T-helper 1 cell (primary cell): Measurements from ENCODE around the gene FAM50A.

Source experiments
- DNase-seq, 5 donors: peaks; one replicate each; pipeline ENCODE4 v3.0.0-alpha.2; 2012 to 2020

FAM50A gene

GRCh38 chrX:154413142-154413541, 30.8 kb upstream of the FAM50A start:
- DNase-seq: no peak

DNA sequence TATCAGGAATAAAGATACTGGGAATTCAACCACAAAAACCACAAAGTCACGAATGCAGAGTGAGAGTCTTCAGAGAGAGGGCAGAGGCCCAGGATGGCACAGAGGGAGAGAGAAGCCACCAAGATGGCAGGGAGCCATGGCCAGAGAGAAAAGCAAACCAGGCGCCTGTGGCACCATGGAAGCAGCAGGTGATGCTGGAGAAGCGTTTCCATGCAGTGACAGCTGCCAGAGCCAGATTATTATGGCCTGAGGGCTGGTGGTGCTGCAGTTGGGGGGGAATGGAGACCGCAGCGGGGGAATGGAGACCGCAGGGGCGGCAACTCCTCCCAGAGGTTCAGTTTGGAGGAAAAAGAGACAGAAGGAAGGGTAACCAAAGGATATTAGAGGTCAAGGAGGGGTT, 26.8 kb upstream of the FAM50A start:
- no peak for DNase-seq

- no peak for DNase-seq
Measured at GRCh38 chrX:154419189-154419588, 24.8 kb upstream of the FAM50A start.

- no peak for DNase-seq
Measured at GRCh38 chrX:154419688-154420401, 24.1 kb upstream of the FAM50A start.

GRCh38 chrX:154420402-154420756, 23.6 kb upstream of the FAM50A start:
- DNase-seq: no peak

DNA sequence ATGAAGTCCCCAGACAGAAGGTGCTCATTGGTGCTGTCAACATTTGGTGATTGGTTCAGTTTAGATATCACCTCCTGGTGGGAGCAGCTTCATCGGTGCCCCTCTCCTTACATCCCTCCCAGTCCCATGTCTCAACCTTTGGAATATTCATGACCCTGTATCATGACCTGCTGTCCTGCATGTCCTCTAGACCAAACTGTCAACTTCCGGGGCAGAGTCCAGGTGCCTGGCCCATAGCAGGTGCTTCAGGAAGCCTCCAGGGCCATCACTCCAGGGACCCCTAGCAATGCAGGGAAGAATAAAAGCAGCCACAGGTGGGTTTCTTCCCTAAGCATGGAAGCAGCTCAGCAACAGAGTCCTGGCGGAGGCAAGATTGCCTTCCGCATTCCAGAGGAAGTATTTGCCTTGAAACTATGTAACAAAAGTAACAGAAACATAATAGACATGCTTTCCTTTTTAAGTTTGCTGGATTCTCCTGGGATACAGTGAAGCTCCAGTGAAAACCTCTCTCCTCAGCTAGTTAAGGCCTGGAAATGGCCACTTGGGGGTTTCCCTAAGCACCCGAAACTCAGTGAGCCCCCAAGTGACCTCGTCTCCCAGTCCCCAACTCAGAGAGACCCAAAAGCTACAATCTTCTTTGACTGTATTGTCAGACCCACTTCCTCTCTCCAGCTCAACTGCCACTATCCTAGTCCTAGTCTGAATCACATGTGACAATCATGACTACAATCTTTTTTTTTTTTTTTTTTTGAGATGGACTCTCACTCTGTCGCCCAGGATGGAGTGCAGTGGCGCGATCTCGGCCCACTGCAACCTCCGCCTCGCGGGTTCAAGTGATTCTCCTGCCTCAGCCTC, 16.8 kb upstream of the FAM50A start:
- no peak for DNase-seq

DNA sequence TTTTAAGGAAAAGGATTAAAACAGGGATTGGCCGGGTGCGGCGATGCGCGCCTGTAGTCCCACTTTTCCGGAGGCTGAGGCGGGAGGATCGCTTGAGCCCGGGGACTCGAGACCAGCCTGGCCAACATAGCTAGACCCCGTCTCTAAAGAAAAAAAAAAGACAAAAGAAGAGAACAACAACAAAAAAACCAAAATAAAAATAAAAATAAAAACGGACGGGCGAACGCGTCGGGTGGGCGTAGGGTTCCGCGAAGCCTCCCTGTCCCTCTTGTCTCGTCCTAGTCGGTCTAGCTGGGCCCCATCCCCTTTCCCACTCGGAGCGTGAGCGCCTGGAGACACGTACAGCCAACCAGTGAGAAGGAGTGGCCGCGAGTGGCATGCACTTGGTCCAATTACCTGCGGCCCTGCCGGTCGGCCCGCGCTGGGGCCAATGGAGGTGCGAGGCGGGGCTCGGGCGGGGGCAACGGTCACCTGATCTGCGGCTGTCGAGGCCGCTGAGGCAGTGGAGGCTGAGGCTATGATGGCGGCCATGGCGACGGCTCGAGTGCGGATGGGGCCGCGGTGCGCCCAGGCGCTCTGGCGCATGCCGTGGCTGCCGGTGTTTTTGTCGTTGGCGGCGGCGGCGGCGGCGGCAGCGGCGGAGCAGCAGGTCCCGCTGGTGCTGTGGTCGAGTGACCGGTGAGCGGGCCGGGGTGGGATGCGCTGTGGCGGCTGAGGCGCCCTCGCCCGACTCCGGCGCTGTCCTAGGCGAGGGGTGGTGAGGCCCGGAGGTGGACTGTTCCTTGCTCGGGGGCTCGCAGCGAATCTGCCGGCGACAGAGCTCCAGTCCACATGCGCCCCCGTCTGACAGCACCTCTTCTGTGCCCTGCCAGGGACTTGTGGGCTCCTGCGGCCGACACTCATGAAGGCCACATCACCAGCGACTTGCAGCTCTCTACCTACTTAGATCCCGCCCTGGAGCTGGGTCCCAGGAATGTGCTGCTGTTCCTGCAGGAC, 15.5 kb upstream of the FAM50A start, which contains the start of gene ATP6AP1:
ATP6AP1 (plus strand) TSS at position 502 of the 996 bp plus-strand sequence; CDS start at position 518, 16 bp downstream.
- peak; percentile 77 to 92 (median 83) for DNase-seq

DNA sequence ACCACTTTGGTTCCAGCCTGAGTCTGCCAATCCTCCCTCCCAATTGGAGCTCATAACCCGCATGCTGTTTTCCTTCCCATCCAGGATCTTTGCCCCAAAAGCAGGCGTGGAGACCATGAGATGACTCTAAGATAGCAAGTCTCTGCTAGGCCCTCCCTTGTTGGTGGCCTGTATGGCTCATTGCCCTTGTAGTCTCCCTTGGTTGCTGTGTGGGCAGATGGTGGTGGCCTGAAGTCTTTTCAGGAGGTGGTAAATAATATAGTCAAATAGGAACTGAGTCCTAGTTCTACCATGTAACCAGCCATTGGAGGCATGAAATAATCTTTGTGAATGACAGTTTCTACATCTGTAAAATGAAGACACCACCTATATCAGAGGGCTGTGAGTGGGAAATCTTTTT, 14.2 kb upstream of the FAM50A start:
- no peak for DNase-seq

- no peak for DNase-seq
Measured at GRCh38 chrX:154430479-154430878, 13.5 kb upstream of the FAM50A start.

DNA sequence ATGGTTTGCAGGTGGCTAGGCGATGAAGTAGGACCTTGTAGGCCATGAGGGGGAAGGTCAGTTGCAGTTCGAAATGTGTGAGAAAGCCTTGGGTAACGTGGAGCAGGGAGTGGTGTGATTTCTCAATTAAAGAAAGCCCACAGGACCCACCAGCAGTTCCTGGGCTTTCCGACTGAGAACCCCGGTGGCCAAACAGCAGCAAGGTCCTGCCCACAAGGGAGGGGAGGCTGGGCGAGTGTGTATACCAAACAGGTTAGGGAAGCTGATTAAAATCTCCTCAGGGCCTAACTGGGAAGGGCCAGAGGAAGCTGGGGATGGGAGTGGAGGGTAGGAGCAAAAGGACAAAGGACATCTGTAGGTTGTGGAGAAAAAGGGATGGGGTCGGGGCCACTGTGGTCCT, 13.0 kb upstream of the FAM50A start:
- no peak for DNase-seq

GRCh38 chrX:154431341-154431740, 12.6 kb upstream of the FAM50A start:
- DNase-seq: no peak

GRCh38 chrX:154432210-154432609, 11.7 kb upstream of the FAM50A start:
- no peak for DNase-seq

DNA sequence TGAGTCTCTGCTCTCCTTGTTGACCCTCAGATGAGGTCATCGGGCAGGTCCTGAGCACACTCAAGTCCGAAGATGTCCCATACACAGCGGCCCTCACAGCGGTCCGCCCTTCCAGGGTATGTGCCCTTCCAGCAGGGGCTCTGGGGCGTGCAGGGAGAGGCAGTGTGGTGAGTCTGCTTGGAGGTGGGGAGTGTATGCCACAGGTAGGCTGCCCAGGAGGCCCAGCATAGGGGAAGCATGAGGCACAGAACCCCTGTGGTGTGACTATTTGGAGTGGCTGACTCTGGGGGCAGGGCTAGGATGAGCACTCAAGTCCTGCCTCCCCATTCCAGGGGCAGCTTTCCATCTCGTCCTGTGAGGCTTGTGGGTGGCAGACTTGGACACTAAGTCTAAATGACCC, 10.3 kb upstream of the FAM50A start:
- DNase-seq: no peak

DNA sequence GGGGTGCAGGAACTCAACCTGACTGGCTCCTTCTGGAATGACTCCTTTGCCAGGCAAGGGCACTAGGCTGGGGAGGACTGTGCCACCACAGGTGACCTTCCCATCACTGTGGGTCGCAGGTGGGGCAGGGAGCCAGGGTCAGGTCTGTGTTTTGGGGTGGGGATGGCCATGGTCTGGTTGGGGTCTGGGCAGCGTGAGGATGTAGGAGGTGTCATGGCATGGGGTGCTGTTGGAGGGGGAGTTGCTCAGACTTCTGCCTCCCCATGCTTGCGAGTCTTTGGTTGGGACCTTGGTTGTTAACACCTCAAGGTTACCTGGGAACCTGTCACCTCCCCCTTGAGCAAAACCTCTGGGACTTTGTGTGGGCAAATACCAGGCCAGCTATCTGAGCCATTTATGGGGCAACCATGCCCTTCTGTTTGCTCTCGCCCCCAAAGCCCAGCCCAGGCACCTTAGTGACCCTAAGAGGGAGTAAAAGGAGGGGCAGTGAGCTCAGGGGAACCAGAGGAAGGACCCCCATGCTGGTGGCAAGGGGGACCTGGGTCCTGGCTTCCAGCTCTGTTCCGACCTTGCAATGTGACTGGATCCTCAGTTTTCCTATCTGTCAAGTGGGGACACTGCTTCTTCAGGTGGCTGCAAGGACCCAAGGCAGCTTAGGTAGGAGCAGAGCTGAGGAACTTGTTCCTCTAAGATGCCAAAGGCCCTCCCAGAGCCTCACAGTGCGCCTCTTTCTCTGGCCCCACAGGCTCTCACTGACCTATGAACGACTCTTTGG, 9.4 kb upstream of the FAM50A start:
- no peak for DNase-seq

DNA sequence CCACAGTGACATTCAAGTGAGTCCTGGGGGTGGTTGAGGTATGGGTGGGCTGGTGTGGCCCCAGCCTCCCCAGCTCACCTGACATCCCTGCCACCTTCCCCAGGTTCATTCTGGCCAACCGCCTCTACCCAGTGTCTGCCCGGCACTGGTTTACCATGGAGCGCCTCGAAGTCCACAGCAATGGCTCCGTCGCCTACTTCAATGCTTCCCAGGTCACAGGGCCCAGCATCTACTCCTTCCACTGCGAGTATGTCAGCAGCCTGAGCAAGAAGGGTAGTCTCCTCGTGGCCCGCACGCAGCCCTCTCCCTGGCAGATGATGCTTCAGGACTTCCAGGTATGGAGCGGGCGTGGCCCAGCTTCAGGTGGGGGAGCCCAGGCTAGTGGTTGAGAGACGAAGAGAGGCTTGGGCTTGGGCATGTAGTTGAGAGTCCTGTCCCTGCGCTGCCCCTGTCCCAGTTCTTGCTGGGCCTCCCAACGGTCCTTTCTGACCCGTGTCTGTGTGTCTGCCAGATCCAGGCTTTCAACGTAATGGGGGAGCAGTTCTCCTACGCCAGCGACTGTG, 8.7 kb upstream of the FAM50A start:
- DNase-seq: no peak

- DNase-seq: peak; percentile 38 to 63 (median 44)
Measured at GRCh38 chrX:154436374-154436982, 7.5 kb upstream of the FAM50A start.

- peak; percentile 44 to 59 (median 53) for DNase-seq
Measured at GRCh38 chrX:154436983-154437752, 6.8 kb upstream of the FAM50A start, which contains the start of gene GDI1. Gene GDI1 (plus strand): TSS chrX:154437154. CDS start chrX:154437255, 101 bp downstream.

- DNase-seq: no peak
Measured at GRCh38 chrX:154437971-154438893, 5.7 kb upstream of the FAM50A start.

- DNase-seq: no peak
Measured at GRCh38 chrX:154439841-154440240, 4.1 kb upstream of the FAM50A start.
